Parathyroid adenoma (tissue), 2 donors: Measurements from ENCODE around the gene SP2.
A peak's percentile ranks its signal among the peaks of the same experiment; 100 is the strongest.

ENCODE experiments used
- H2AFZ ChIP-seq: fragments of 300-600 bp; sonication (generic); one replicate; pipeline ENCODE4 v1.7.0; 2017; ENCODE audit warnings: antibody characterized with exemption, mild to moderate bottlenecking
- H3K27ac ChIP-seq: fragments of 300-600 bp; sonication (generic); one replicate; pipeline ENCODE4 v1.7.0; 2017
- H3K27me3 ChIP-seq: fragments of 300-600 bp; sonication (generic); one replicate; pipeline ENCODE4 v1.7.0; 2017; ENCODE audit warnings: low read length; ENCODE audit not compliant: control insufficient read depth, insufficient read depth
- H3K36me3 ChIP-seq: fragments of 300-600 bp; sonication (generic); one replicate; pipeline ENCODE4 v1.7.0; 2017; ENCODE audit warnings: low read length; ENCODE audit not compliant: control insufficient read depth, insufficient read depth
- H3K4me1 ChIP-seq: fragments of 300-600 bp; sonication (generic); one replicate; pipeline ENCODE4 v1.7.0; 2017; ENCODE audit warnings: control low read depth
- H3K4me2 ChIP-seq: fragments of 300-600 bp; sonication (generic); one replicate; pipeline ENCODE4 v1.7.0; 2017; ENCODE audit warnings: low read length
- H3K4me3 ChIP-seq: fragments of 300-600 bp; sonication (generic); one replicate; pipeline ENCODE4 v1.7.0; 2017; ENCODE audit warnings: low read depth, low read length
- H3K79me2 ChIP-seq: fragments of 300-600 bp; sonication (generic); one replicate; pipeline ENCODE4 v1.7.0; 2017; ENCODE audit warnings: control low read depth
- H3K9ac ChIP-seq: fragments of 300-600 bp; sonication (generic); one replicate; pipeline ENCODE4 v1.7.0; 2017; ENCODE audit warnings: mild to moderate bottlenecking
- H3K9me3 ChIP-seq: fragments of 300-600 bp; sonication (generic); one replicate; pipeline ENCODE4 v1.7.0; 2017; ENCODE audit warnings: low read length; ENCODE audit not compliant: control insufficient read depth
- CTCF ChIP-seq: fragments of 300-600 bp; sonication (generic); IDR thresholded peaks from one replicate; pipeline ENCODE4 v1.7.0; 2017; ENCODE audit warnings: antibody characterized with exemption, mild to moderate bottlenecking
- donor health status: primary hyperparathyroidism.

SP2 gene

DNA sequence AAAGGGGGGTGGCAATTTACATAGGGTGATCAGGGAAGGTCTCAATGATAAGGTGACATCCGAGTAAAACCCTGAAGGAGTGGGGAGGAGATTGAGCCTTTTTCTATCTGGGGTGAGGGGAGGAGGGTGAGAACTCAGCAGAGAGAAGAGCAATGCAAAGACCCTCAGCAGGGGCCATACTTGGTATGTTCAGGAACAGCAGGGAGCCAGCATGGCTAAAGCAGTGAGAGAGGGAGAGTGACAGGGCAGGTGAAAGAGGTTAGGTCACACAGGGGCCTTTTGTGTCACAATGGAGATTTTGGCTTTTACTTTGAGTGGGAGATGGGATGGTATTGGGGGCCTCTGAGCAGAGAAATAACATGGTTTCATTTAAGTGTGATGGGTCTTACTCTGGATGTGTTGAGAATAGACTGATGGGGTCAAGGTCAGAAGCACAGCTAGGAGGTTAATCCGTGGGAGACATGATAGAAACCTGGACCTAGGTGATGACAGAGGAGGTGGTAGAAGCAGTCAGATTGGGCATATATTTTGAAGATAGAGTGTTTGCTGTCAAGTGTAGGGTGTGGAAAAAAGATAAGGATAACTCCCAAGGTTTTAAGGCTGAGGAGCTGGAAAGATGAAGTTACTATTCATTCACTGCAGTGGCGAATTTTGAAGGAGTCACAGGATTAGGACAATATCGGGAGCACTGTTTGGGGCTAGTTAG lies 6.2 kb downstream of the SP2 start:
- H3K4me2 ChIP-seq, result no peak overlapping the region
- H3K36me3 ChIP-seq, result no peaks in the 10 kb centered on the region
- H3K9ac ChIP-seq, result no peak overlapping the region
- no peak for TF ChIP-seq CTCF
- H3K4me1 ChIP-seq, result peaks cover 18% of the 10 kb centered on the region
- no peak overlapping the region for H2AFZ ChIP-seq
- H3K27ac ChIP-seq, result no peak overlapping the region
- H3K4me3 ChIP-seq, result no peak overlapping the region
- H3K79me2 ChIP-seq, result peaks cover 33% of the 10 kb centered on the region
- no peaks in the 10 kb centered on the region for H3K9me3 ChIP-seq
- no peaks in the 10 kb centered on the region for H3K27me3 ChIP-seq

DNA sequence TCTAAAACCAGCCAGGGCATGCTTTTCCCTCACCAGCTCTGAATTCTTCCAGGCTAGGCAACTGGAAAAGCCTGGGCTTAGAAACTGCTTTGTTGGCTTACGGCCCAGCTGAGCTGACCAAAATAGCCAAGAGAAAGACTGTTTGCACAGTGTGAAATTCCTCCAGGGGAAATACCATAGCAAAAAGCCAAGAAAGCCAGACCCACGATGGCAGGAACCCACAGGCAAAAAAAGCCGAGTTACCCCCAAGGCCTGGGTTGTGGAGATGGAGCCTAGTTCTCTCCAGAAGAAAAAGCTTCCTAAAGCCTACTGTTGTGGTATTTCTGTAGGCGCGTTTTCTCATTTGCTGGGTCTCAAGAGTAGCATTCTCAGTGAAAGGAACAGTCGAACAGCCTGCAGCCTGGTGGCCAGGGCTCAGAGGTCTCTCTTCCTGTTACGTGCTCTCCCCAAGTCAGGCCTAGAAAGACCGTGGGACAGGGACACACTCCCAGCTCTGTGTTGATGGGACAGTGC lies 9.2 kb downstream of the SP2 start:
- Histone ChIP-seq H3K27ac (peak overlapping the region; percentile 63), H3K27me3 (no peaks in the 10 kb centered on the region), H3K79me2 (peaks cover 32% of the 10 kb centered on the region), H3K4me1 (peaks cover 9% of the 10 kb centered on the region), H3K9me3 (no peaks in the 10 kb centered on the region), H2AFZ (peak overlapping the region; percentile 61), H3K4me2 (peak overlapping the region; percentile 1), H3K9ac (no peak overlapping the region), H3K4me3 (no peak overlapping the region), H3K36me3 (no peaks in the 10 kb centered on the region)
- TF ChIP-seq CTCF, result no peak

GRCh38 chr17:47906443-47906842 lies 10.4 kb downstream of the SP2 start:
- Histone ChIP-seq H3K27ac (peak overlapping the region; percentile 63), H3K36me3 (no peaks in the 10 kb centered on the region), H3K4me1 (peaks cover 9% of the 10 kb centered on the region), H3K79me2 (peaks cover 29% of the 10 kb centered on the region), H3K4me2 (no peak overlapping the region), H3K4me3 (no peak overlapping the region), H3K27me3 (no peaks in the 10 kb centered on the region), H3K9ac (no peak overlapping the region), H2AFZ (no peak overlapping the region), H3K9me3 (no peaks in the 10 kb centered on the region)
- TF ChIP-seq CTCF, result no peak

GRCh38 chr17:47907932-47908562 lies 12.0 kb downstream of the SP2 start:
- no peak overlapping the region for H3K4me3 ChIP-seq
- no peaks in the 10 kb centered on the region for H3K27me3 ChIP-seq
- H3K4me2 ChIP-seq, result no peak overlapping the region
- TF ChIP-seq CTCF, result no peak
- peaks cover 9% of the 10 kb centered on the region for H3K4me1 ChIP-seq
- H3K36me3 ChIP-seq, result no peaks in the 10 kb centered on the region
- H3K9me3 ChIP-seq, result no peaks in the 10 kb centered on the region
- no peak overlapping the region for H3K27ac ChIP-seq
- H3K9ac ChIP-seq, result no peak overlapping the region
- H3K79me2 ChIP-seq, result peaks cover 19% of the 10 kb centered on the region
- no peak overlapping the region for H2AFZ ChIP-seq
